ENCODE data around the gene SLC39A11. TPM values are rescaled to one million over a fixed set of nuclear protein-coding genes. Genes with fewer than 3 reads are reported as not detected.

Gene SLC39A11
- total and polyA plus RNA-seq, 4 donors, result 18.9 to 44.9 (median 28.2) TPM

- H3K36me3 ChIP-seq (ENCODE audit: control insufficient read depth in 4 of 4, insufficient read depth in 3 of 4, low read depth in 1 of 4, low read length in 3 of 4), result no peaks in the 10 kb centered on the region
- H3K4me3 ChIP-seq (ENCODE audit: low read depth in 1 of 3, low read length in 3 of 3), result no peak overlapping the region
- H3K9ac ChIP-seq (ENCODE audit: low read depth in 1 of 2, low read length in 2 of 2), result no peak overlapping the region
- H3K27me3 ChIP-seq (ENCODE audit: control insufficient read depth in 4 of 4, insufficient read depth in 4 of 4, low read length in 3 of 4), result no peaks in the 10 kb centered on the region
- H3K27ac ChIP-seq (ENCODE audit: low read depth in 1 of 2, low read length in 2 of 2), result no peak overlapping the region
- DNase-seq (ENCODE audit: low spot score), result no peak
- H3K4me1 ChIP-seq (ENCODE audit: control insufficient read depth in 4 of 4, insufficient read depth in 4 of 4, low read length in 3 of 4), result no peaks in the 10 kb centered on the region
- TF ChIP-seq GABPA (IDR thresholded peaks at IDR 0.05 in 1 of 2, conservative IDR thresholded peaks at IDR 0.05 in 1 of 2) (no peak), RAD21 (IDR thresholded peaks at IDR 0.05) (no peak), NR2F2 (IDR thresholded peaks at IDR 0.05) (no peak), FOXA1 (IDR thresholded peaks at IDR 0.05) (no peak), YY1 (IDR thresholded peaks at IDR 0.05) (no peak), CTCF (IDR thresholded peaks at IDR 0.05; ENCODE audit: low read depth, low read length, missing input control) (no peak), RXRA (IDR thresholded peaks at IDR 0.05) (no peak), REST (IDR thresholded peaks at IDR 0.05) (no peak), HNF4G (IDR thresholded peaks at IDR 0.05) (no peak), HNF4A (conservative IDR thresholded peaks at IDR 0.05) (no peak), EGR1 (IDR thresholded peaks at IDR 0.05; ENCODE audit: low read depth in 2 of 2) (no peak), JUND (IDR thresholded peaks at IDR 0.05) (no peak)
- TF ChIP-seq, protein P1, sequence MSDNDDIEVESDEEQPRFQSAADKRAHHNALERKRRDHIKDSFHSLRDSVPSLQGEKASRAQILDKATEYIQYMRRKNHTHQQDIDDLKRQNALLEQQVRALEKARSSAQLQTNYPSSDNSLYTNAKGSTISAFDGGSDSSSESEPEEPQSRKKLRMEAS (IDR thresholded peaks at IDR 0.05), result no peak
- TF ChIP-seq, protein P2, sequence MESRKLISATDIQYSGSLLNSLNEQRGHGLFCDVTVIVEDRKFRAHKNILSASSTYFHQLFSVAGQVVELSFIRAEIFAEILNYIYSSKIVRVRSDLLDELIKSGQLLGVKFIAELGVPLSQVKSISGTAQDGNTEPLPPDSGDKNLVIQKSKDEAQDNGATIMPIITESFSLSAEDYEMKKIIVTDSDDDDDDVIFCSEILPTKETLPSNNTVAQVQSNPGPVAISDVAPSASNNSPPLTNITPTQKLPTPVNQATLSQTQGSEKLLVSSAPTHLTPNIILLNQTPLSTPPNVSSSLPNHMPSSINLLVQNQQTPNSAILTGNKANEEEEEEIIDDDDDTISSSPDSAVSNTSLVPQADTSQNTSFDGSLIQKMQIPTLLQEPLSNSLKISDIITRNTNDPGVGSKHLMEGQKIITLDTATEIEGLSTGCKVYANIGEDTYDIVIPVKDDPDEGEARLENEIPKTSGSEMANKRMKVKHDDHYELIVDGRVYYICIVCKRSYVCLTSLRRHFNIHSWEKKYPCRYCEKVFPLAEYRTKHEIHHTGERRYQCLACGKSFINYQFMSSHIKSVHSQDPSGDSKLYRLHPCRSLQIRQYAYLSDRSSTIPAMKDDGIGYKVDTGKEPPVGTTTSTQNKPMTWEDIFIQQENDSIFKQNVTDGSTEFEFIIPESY (IDR thresholded peaks at IDR 0.05), result no peak
- TF ChIP-seq, protein P3, sequence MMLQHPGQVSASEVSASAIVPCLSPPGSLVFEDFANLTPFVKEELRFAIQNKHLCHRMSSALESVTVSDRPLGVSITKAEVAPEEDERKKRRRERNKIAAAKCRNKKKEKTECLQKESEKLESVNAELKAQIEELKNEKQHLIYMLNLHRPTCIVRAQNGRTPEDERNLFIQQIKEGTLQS (IDR thresholded peaks at IDR 0.05), result no peak
- 93% methylated on average over 3 of the region's 3 CpGs for WGBS
- no peaks in the 10 kb centered on the region for H3K9me3 ChIP-seq (ENCODE audit: control insufficient read depth in 4 of 4, low read length in 3 of 4)
These were observed 327.9 kb downstream of the SLC39A11 start for GRCh38 chr17:72764632-72765041.

GRCh38 chr17:72763981-72764380, 328.5 kb downstream of the SLC39A11 start:
- Histone ChIP-seq H3K27ac (ENCODE audit: low read depth in 1 of 2, low read length in 2 of 2) (no peak overlapping the region), H3K9ac (ENCODE audit: low read depth in 1 of 2, low read length in 2 of 2) (no peak overlapping the region), H3K9me3 (ENCODE audit: control insufficient read depth in 4 of 4, low read length in 3 of 4) (no peaks in the 10 kb centered on the region), H3K27me3 (ENCODE audit: control insufficient read depth in 4 of 4, insufficient read depth in 4 of 4, low read length in 3 of 4) (no peaks in the 10 kb centered on the region), H3K4me3 (ENCODE audit: low read depth in 1 of 3, low read length in 3 of 3) (no peak overlapping the region), H3K4me1 (ENCODE audit: control insufficient read depth in 4 of 4, insufficient read depth in 4 of 4, low read length in 3 of 4) (no peaks in the 10 kb centered on the region), H3K36me3 (ENCODE audit: control insufficient read depth in 4 of 4, insufficient read depth in 3 of 4, low read depth in 1 of 4, low read length in 3 of 4) (no peaks in the 10 kb centered on the region)
- no peak for DNase-seq (ENCODE audit: low spot score)
- WGBS, result 77% methylated on average over 5 of the region's 5 CpGs
- TF ChIP-seq CTCF (IDR thresholded peaks at IDR 0.05; ENCODE audit: low read depth, low read length, missing input control) (no peak), REST (IDR thresholded peaks at IDR 0.05) (no peak), JUND (IDR thresholded peaks at IDR 0.05) (no peak), EGR1 (IDR thresholded peaks at IDR 0.05; ENCODE audit: low read depth in 2 of 2) (no peak), FOXA1 (IDR thresholded peaks at IDR 0.05) (no peak), TAF1 (conservative IDR thresholded peaks at IDR 0.05) (no peak), GABPA (IDR thresholded peaks at IDR 0.05 in 1 of 2, conservative IDR thresholded peaks at IDR 0.05 in 1 of 2) (no peak), RAD21 (IDR thresholded peaks at IDR 0.05) (no peak), NR2F2 (IDR thresholded peaks at IDR 0.05) (no peak), HNF4G (IDR thresholded peaks at IDR 0.05) (no peak), HNF4A (conservative IDR thresholded peaks at IDR 0.05) (no peak), YY1 (IDR thresholded peaks at IDR 0.05) (no peak)
- TF ChIP-seq, protein P3 (IDR thresholded peaks at IDR 0.05), result no peak
